Mesothelial cell of epicardium (in vitro differentiated cells): ENCODE measurements around the gene DISP1. TPM values are rescaled to one million over a fixed set of nuclear protein-coding genes. Genes with fewer than 3 reads are reported as not detected.
A peak's percentile ranks its signal among the peaks of the same experiment; 100 is the strongest.

Source experiments
- DNase-seq, 2 experiments: peaks; one replicate each; pipeline ENCODE4 v3.0.0; 2021; ENCODE audit warnings: low spot score in 2 of 2; ENCODE audit not compliant: unreplicated experiment in 2 of 2
- H3K27ac Mint-ChIP-seq: 2 replicates; pipeline ENCODE4 v1.8.0; 2021; ENCODE audit warnings: mixed read lengths
- H3K27me3 Mint-ChIP-seq: 2 replicates; pipeline ENCODE4 v1.8.0; 2021; ENCODE audit warnings: low read depth, mixed read lengths
- H3K36me3 Mint-ChIP-seq: 2 replicates; pipeline ENCODE4 v1.8.0; 2021; ENCODE audit warnings: mixed read lengths
- H3K4me1 Mint-ChIP-seq: 2 replicates; pipeline ENCODE4 v1.8.0; 2021; ENCODE audit warnings: mixed read lengths
- H3K4me3 Mint-ChIP-seq: 2 replicates; pipeline ENCODE4 v1.8.0; 2021; ENCODE audit warnings: mild to moderate bottlenecking, moderate library complexity, mixed read lengths
- H3K9me3 Mint-ChIP-seq: 2 replicates; pipeline ENCODE4 v1.8.0; 2021; ENCODE audit warnings: mixed read lengths
- total RNA-seq: library from RNA; stranded (reverse); gene quantifications from 3 replicates; pipeline ENCODE4 v1.2.1, GENCODE V29; 2021
- TF ChIP-seq, protein P1 (sequence below): fragments of 200-600 bp; sonication (generic); IDR thresholded peaks from one replicate; pipeline ENCODE4 v1.5.0; 2021; ENCODE audit warnings: antibody characterized with exemption; ENCODE audit not compliant: unreplicated experiment

The DISP1 gene
- total RNA-seq, 1 donor from 2014 or later: 91.7 TPM

DNA sequence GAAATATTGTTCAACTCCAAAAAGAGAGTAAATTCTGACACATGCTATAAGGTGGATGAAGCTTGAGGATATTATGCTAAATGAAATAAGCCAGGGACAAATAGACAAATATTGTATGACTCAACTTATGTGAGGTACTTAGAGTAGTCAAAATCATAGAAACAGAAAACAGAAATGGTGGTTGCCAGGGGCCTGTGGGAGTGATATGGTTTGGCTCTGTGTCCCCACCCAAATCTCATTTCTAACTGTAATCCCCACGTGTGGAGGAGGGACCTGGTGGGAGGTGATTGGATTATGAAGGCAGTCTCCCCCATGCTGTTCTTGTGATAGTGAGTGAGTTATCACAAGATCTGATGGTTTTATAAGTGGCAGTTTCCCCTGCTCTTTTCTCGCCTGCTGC is 24.7 kb upstream of the DISP1 start:
- Mint-ChIP-seq H3K4me3 (no peak overlapping the region), H3K9me3 (no peaks in the 10 kb centered on the region), H3K27me3 (no peaks in the 10 kb centered on the region), H3K27ac (no peak overlapping the region), H3K36me3 (no peaks in the 10 kb centered on the region), H3K4me1 (peaks cover 57% of the 10 kb centered on the region)
- TF ChIP-seq, protein P1, sequence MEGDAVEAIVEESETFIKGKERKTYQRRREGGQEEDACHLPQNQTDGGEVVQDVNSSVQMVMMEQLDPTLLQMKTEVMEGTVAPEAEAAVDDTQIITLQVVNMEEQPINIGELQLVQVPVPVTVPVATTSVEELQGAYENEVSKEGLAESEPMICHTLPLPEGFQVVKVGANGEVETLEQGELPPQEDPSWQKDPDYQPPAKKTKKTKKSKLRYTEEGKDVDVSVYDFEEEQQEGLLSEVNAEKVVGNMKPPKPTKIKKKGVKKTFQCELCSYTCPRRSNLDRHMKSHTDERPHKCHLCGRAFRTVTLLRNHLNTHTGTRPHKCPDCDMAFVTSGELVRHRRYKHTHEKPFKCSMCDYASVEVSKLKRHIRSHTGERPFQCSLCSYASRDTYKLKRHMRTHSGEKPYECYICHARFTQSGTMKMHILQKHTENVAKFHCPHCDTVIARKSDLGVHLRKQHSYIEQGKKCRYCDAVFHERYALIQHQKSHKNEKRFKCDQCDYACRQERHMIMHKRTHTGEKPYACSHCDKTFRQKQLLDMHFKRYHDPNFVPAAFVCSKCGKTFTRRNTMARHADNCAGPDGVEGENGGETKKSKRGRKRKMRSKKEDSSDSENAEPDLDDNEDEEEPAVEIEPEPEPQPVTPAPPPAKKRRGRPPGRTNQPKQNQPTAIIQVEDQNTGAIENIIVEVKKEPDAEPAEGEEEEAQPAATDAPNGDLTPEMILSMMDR: no peak
- DNase-seq: no peak

DNA sequence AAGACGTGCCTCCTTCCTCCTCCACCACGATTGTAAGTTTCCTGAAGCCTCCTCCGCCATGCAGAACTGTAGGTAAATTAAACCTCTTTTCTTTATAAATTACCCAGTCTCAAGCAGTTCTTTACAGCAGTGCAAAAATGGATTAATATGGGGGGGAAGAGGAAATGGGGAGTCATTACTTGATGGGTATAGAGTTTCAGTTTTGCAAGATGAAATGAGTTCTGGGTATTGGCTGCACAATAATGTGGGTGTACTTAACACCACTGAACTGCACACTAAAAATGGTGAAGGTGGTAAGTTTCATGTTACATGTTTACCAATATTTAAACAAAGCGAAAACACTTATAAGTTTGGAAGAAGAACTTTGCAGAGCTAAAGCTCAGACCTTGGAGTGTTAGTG is 24.3 kb upstream of the DISP1 start:
- Mint-ChIP-seq H3K4me1 (peaks cover 53% of the 10 kb centered on the region), H3K9me3 (no peaks in the 10 kb centered on the region), H3K27ac (no peak overlapping the region), H3K27me3 (no peaks in the 10 kb centered on the region), H3K4me3 (no peak overlapping the region), H3K36me3 (no peaks in the 10 kb centered on the region)
- TF ChIP-seq, protein P1: no peak
- no peak for DNase-seq

DNA sequence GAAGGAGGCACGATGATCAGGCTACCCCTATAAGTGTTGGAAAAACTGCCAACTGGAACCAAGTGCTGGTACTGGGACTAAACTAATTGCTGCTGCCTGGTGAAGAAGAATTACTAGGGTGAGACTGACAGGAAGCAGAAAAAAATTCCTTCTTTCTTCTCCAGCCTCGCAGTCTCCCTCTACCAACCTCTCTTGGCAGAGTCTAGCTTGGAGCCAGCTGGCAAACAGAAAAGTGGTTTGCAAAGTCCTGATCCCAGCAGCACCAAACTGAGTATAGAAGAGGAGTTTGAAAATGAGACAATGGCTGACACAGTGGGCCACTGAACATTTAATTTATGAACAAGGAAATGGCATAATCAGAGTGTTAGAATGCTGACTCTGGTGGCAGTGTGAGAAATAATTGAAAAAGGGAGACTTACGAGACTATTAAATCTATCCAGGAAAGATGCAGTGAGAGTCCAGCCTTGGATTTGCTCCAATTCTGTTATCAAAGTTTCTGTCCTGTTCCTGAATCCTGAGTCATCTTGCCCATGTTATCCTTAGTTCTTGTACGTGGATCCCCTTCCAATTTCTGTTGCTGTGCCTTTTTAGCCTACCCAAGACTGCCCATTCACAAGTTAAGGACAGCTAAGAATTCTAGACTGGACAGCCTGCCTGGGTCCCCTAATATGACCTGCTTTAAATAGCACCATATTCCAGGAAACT is 23.7 kb upstream of the DISP1 start:
- peak overlapping the region; percentile 40 for H3K27ac Mint-ChIP-seq
- TF ChIP-seq, protein P1: no peak
- H3K9me3 Mint-ChIP-seq: no peaks in the 10 kb centered on the region
- no peaks in the 10 kb centered on the region for H3K27me3 Mint-ChIP-seq
- no peak overlapping the region for H3K4me3 Mint-ChIP-seq
- H3K4me1 Mint-ChIP-seq: peaks cover 47% of the 10 kb centered on the region
- DNase-seq: no peak
- no peaks in the 10 kb centered on the region for H3K36me3 Mint-ChIP-seq

DNA sequence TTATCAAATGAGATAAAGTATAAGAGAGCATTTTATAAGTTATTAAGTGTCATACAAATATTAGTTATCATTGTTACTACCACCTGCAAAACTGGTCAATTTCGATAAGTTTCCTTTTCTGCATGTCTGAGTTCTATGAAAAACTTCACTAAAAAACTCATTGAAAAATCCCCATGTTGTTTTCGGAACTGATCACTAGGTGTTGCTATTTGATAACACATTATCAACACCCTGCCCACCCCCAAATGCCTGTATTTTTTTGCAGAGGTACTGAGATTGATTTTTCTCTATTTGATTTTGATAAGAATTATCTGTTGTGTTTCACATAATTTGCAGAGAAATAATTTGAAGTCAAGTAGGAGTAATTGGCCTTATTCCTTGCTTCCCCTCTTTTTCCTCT is 22.1 kb upstream of the DISP1 start:
- Mint-ChIP-seq H3K36me3 (no peaks in the 10 kb centered on the region), H3K27ac (peak overlapping the region; percentile 64), H3K4me1 (peaks cover 34% of the 10 kb centered on the region), H3K4me3 (no peak overlapping the region), H3K9me3 (no peaks in the 10 kb centered on the region), H3K27me3 (no peaks in the 10 kb centered on the region)
- TF ChIP-seq, protein P1: peak; percentile 45
- no peak for DNase-seq

DNA sequence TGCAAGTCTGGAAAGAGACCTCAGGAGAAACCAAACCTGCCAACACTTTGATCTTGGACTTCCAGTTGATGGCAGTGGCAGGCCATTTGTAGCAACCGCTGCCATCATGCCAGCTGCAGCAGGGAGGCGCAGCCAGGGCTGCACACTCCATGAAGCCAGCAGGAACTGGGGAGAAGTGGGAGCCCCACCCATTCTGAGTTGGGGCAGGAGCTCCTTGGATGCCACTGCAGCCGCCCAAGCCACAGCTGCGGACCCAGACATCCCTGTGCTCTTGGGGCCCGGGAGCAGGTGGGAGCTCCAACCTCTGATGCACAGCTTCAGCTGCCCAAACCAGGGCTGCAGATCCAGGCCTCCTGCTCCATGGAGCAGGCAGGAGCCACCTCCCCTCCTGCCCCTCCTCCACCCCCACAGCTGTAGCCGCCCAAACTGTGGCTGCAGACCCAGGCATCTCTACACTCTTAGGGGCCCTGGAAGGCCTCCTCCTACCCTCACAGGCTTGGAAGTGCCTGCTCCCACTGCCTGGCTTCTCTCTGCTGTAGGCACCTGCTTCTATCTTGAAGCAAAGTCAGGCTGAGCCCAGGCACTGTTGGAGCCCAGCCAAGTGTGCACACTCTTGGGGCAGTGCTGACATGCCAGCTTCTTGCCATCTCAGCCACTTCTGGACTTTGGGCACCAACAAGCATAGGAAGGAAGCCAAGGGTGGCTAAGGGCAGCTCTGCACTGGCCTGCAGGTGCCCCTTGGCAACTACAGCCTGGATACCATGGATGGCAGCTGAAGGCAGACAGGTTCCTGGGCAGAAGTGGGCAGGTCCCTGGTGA is 20.0 kb upstream of the DISP1 start:
- TF ChIP-seq, protein P1: no peak
- no peak for DNase-seq
- H3K36me3 Mint-ChIP-seq: no peaks in the 10 kb centered on the region
- H3K27ac Mint-ChIP-seq: no peak overlapping the region
- H3K4me1 Mint-ChIP-seq: peaks cover 30% of the 10 kb centered on the region
- no peak overlapping the region for H3K4me3 Mint-ChIP-seq
- no peaks in the 10 kb centered on the region for H3K27me3 Mint-ChIP-seq
- H3K9me3 Mint-ChIP-seq: no peaks in the 10 kb centered on the region
